Nephron progenitor cell (in vitro differentiated cells): ENCODE data around the gene DDX59.
A peak's percentile ranks its signal among the peaks of the same experiment; 100 is the strongest.

Experiments used
- DNase-seq: peaks from one replicate; pipeline ENCODE4 v3.0.0; 2021
- H3K27ac Mint-ChIP-seq: 2 replicates; pipeline ENCODE4 v1.8.0; 2021; ENCODE audit warnings: mild to moderate bottlenecking, moderate library complexity, mixed read lengths
- H3K27me3 Mint-ChIP-seq: 2 replicates; pipeline ENCODE4 v1.8.0; 2021; ENCODE audit warnings: mild to moderate bottlenecking, low read depth, mixed read lengths; ENCODE audit not compliant: poor library complexity
- H3K36me3 Mint-ChIP-seq: 2 replicates; pipeline ENCODE4 v1.8.0; 2021; ENCODE audit warnings: low read depth, mixed read lengths
- H3K4me1 Mint-ChIP-seq: 2 replicates; pipeline ENCODE4 v1.8.0; 2021; ENCODE audit warnings: mixed read lengths
- H3K4me3 Mint-ChIP-seq: 2 replicates; pipeline ENCODE4 v1.8.0; 2021; ENCODE audit warnings: mild to moderate bottlenecking, moderate library complexity, mixed read lengths
- H3K9me3 Mint-ChIP-seq: 2 replicates; pipeline ENCODE4 v1.8.0; 2021; ENCODE audit warnings: mild to moderate bottlenecking, moderate library complexity, mixed read lengths
- TF ChIP-seq, protein P1 (sequence below): fragments of 200-600 bp; sonication (generic); IDR thresholded peaks from 2 replicates; pipeline ENCODE4 v1.5.0; 2021; ENCODE audit warnings: antibody characterized with exemption

The DDX59 gene

DNA sequence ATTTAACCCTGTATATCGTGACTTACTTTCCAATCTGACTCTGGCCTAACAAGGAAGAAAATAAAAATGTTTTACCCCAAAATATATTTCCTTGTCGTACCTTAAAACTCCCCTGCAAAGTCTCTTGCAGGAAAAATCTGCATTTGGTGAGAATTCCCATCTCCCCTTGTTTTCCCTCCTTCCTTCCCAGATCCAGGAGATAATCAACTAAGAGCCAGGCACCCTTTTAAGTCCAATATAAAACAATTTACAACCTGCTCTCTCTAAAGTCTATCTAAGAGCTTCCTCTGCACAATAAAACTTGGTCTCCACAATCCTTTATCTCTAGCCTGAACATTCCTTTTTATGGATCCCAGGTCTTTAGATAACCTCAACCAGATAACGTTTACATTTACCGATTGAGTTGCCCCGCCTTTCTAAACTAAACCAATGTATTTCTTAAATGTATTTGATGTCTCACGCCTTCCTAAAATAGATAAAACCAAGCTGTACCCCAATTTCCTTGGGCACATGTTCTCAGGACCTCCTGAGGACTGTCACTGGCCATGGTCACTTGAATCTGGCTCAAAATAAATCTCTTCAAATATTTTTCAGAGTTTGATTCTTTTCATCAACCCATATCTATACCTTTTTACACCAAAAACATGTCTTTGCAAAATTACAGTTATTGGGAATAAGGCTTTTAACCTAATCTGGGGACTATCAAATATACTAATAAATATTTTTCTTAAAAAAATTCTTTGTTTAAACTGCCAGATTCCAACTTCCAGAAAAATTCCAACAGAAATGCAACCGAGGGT, 993 bp downstream of the DDX59 start:
- H3K27ac Mint-ChIP-seq = peak overlapping the region; percentile 40
- peaks cover 40% of the 10 kb centered on the region for H3K36me3 Mint-ChIP-seq
- H3K4me1 Mint-ChIP-seq = peaks cover 42% of the 10 kb centered on the region
- no peak for DNase-seq
- peak overlapping the region; percentile 81 for H3K4me3 Mint-ChIP-seq
- no peaks in the 10 kb centered on the region for H3K9me3 Mint-ChIP-seq
- no peaks in the 10 kb centered on the region for H3K27me3 Mint-ChIP-seq
- TF ChIP-seq, protein P1, sequence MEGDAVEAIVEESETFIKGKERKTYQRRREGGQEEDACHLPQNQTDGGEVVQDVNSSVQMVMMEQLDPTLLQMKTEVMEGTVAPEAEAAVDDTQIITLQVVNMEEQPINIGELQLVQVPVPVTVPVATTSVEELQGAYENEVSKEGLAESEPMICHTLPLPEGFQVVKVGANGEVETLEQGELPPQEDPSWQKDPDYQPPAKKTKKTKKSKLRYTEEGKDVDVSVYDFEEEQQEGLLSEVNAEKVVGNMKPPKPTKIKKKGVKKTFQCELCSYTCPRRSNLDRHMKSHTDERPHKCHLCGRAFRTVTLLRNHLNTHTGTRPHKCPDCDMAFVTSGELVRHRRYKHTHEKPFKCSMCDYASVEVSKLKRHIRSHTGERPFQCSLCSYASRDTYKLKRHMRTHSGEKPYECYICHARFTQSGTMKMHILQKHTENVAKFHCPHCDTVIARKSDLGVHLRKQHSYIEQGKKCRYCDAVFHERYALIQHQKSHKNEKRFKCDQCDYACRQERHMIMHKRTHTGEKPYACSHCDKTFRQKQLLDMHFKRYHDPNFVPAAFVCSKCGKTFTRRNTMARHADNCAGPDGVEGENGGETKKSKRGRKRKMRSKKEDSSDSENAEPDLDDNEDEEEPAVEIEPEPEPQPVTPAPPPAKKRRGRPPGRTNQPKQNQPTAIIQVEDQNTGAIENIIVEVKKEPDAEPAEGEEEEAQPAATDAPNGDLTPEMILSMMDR = no peak

DNA sequence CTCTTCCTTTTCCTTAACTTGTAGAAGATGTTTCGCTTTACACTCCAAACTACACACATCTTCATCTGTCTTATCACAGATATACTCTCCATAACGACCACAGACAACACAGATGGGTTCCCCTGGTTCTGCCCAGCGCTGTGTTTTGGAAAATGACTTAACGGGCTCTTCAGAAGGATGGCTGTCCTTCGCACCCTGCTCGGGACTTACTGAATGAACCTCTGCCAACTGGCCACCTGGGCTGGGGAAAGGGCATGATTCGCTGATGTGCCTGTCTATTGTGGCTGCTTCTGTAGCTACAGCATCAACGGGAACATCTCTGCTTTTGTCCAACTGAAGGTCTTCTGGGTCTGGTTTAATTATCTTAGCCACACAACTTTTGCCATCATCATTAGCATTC, 3.4 kb downstream of the DDX59 start:
- H3K9me3 Mint-ChIP-seq = no peaks in the 10 kb centered on the region
- H3K36me3 Mint-ChIP-seq = peaks cover 60% of the 10 kb centered on the region
- H3K27me3 Mint-ChIP-seq = no peaks in the 10 kb centered on the region
- peak overlapping the region; percentile 79 for H3K27ac Mint-ChIP-seq
- no peak for DNase-seq
- H3K4me1 Mint-ChIP-seq = peaks cover 38% of the 10 kb centered on the region
- no peak overlapping the region for H3K4me3 Mint-ChIP-seq
- TF ChIP-seq, protein P1 = no peak

- no peak overlapping the region for H3K4me3 Mint-ChIP-seq
- H3K4me1 Mint-ChIP-seq = peaks cover 33% of the 10 kb centered on the region
- no peak for DNase-seq
- H3K36me3 Mint-ChIP-seq = peaks cover 65% of the 10 kb centered on the region
- H3K9me3 Mint-ChIP-seq = no peaks in the 10 kb centered on the region
- TF ChIP-seq, protein P1 = no peak
- no peaks in the 10 kb centered on the region for H3K27me3 Mint-ChIP-seq
- peak overlapping the region; percentile 79 for H3K27ac Mint-ChIP-seq
Measured at GRCh38 chr1:200665861-200666260, 3.8 kb downstream of the DDX59 start.

- Mint-ChIP-seq H3K36me3 (peaks cover 82% of the 10 kb centered on the region), H3K27ac (no peak overlapping the region), H3K27me3 (no peaks in the 10 kb centered on the region), H3K4me3 (no peak overlapping the region), H3K9me3 (no peaks in the 10 kb centered on the region), H3K4me1 (peaks cover 4% of the 10 kb centered on the region)
- TF ChIP-seq, protein P1 = no peak
- no peak for DNase-seq
Measured at GRCh38 chr1:200660719-200661118, 9.0 kb downstream of the DDX59 start.

DNA sequence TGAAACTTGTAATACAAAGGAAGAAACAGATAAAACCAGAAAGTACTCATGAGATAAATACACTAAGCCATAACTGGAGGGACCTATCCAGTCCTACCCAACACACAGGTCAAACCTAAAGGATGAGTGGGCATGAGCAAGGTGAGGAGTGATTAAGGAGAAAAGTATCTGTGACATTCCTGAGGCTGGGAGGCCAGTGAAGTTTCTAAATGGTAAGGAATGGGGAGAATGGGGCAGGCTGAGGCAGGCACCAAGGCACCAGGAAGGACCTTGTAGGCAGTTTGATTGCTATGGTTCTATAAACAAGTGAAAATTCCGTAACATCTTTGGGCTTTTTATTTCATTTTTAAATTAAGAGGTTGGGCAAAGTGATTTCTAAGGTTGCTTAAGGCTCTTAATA, 10.4 kb downstream of the DDX59 start:
- peaks cover 84% of the 10 kb centered on the region for H3K36me3 Mint-ChIP-seq

More for the DNA sequence above, 10.4 kb downstream of the DDX59 start:
- Mint-ChIP-seq H3K27ac (no peak overlapping the region), H3K9me3 (no peaks in the 10 kb centered on the region), H3K4me3 (no peak overlapping the region), H3K4me1 (no peaks in the 10 kb centered on the region), H3K27me3 (no peaks in the 10 kb centered on the region)
- TF ChIP-seq, protein P1 = no peak
- DNase-seq = no peak
